ENCODE measurements around the gene PHIP. TPM values are rescaled to one million over a fixed set of nuclear protein-coding genes. Genes with fewer than 3 reads are reported as not detected.

Gene PHIP
- total RNA-seq, 1 experiment from 2014 or later = 53.6 TPM

- Histone ChIP-seq H3K27me3 (ENCODE audit: insufficient read depth, low read length) (no peaks in the 10 kb centered on the region), H3K14ac (ENCODE audit: insufficient read depth, low read length) (no peak overlapping the region), H4K8ac (replicated peaks; ENCODE audit: insufficient read length, low read depth, low read length) (no peak overlapping the region), H3K79me2 (ENCODE audit: insufficient read depth, low read length) (no peaks in the 10 kb centered on the region), H3K4ac (ENCODE audit: low read depth, low read length) (no peak overlapping the region), H2BK15ac (ENCODE audit: low read depth, low read length) (no peak overlapping the region), H2BK20ac (ENCODE audit: low read depth, low read length, poor library complexity, severe bottlenecking) (no peak overlapping the region), H3K9ac (ENCODE audit: extremely low read depth, insufficient read length, low read length) (no peak overlapping the region), H3K27ac (ENCODE audit: insufficient read length, low read depth, low read length) (no peak overlapping the region), H3K18ac (ENCODE audit: insufficient read length, low read depth, low read length) (no peak overlapping the region), H3K23me2 (ENCODE audit: insufficient read length, low read depth, low read length, poor library complexity, severe bottlenecking) (no peaks in the 10 kb centered on the region), H2BK5ac (ENCODE audit: insufficient read length, low read length) (no peak overlapping the region), H4K20me1 (ENCODE audit: control insufficient read depth, insufficient read depth, insufficient read length) (no peaks in the 10 kb centered on the region), H3T11ph (ENCODE audit: low read length) (no peak overlapping the region), H3K79me1 (ENCODE audit: insufficient read depth, low read depth, low read length, poor library complexity, severe bottlenecking) (peaks cover 3% of the 10 kb centered on the region), H3K56ac (ENCODE audit: insufficient read length, low read depth, low read length) (no peak overlapping the region), H2AFZ (ENCODE audit: low read length) (no peak overlapping the region), H2BK120ac (ENCODE audit: low read depth, low read length, poor library complexity, severe bottlenecking) (no peak overlapping the region), H2AK5ac (ENCODE audit: insufficient read length, low read length) (no peak overlapping the region), H4K91ac (ENCODE audit: insufficient read length, low read depth, low read length) (no peak overlapping the region), H2BK12ac (ENCODE audit: insufficient read length, low read depth, low read length) (no peak overlapping the region), H4K5ac (ENCODE audit: insufficient read length, low read depth, low read length) (no peak overlapping the region), H3K9me3 (ENCODE audit: control insufficient read depth, low read depth, low read length) (no peaks in the 10 kb centered on the region), H3K23ac (ENCODE audit: insufficient read length, low read depth, low read length) (no peak overlapping the region), H3K4me2 (ENCODE audit: insufficient read depth, insufficient read length, low read length) (no peak overlapping the region), H3K4me1 (ENCODE audit: insufficient read depth, low read length) (no peaks in the 10 kb centered on the region)
- TF ChIP-seq, protein P1, sequence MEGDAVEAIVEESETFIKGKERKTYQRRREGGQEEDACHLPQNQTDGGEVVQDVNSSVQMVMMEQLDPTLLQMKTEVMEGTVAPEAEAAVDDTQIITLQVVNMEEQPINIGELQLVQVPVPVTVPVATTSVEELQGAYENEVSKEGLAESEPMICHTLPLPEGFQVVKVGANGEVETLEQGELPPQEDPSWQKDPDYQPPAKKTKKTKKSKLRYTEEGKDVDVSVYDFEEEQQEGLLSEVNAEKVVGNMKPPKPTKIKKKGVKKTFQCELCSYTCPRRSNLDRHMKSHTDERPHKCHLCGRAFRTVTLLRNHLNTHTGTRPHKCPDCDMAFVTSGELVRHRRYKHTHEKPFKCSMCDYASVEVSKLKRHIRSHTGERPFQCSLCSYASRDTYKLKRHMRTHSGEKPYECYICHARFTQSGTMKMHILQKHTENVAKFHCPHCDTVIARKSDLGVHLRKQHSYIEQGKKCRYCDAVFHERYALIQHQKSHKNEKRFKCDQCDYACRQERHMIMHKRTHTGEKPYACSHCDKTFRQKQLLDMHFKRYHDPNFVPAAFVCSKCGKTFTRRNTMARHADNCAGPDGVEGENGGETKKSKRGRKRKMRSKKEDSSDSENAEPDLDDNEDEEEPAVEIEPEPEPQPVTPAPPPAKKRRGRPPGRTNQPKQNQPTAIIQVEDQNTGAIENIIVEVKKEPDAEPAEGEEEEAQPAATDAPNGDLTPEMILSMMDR (conservative IDR thresholded peaks at IDR 0.05) = no peak
- WGBS (ENCODE audit: extremely low coverage, insufficient read length, low lambda C conversion rate) = no CpG with 5 or more reads among the region's 3 CpGs
- Mint-ChIP-seq H3K27me3 (ENCODE audit: low read depth) (no peaks in the 10 kb centered on the region), H3K4me3 (no peak overlapping the region), H3K27ac (no peak overlapping the region), H3K36me3 (ENCODE audit: insufficient read depth in 1 of 3, low read depth in 3 of 3) (peaks cover 26 to 71% (median 65%) of the 10 kb centered on the region in 3 experiments), H3K9me3 (peaks cover 0 to 5% of the 10 kb centered on the region in 2 experiments; a peak in 1 of 5 replicates), H3K4me1 (peaks cover under 1 to 5% of the 10 kb centered on the region in 2 experiments; a peak in 2 of 4 replicates)
- no peak for DNase-seq
Measured at GRCh38 chr6:78967191-78967590, 110.9 kb downstream of the PHIP start.

Measured in H9 (cell line).